HepG2 (cell line): ENCODE data around the gene NOP9. TPM values are rescaled to one million over a fixed set of nuclear protein-coding genes. Genes with fewer than 3 reads are reported as not detected.

Experiments used
- ATAC-seq: fragments of 200-7000 bp; cut with Tn5 transposase; 3 replicates; pipeline ENCODE4 v1.9.1; 2020; ENCODE audit warnings: mild to moderate bottlenecking, moderate library complexity
- BruUV-seq: library from RNA; stranded (reverse); fragments of 400-500 nt; replicated peaks from 2 replicates; lab custom pipeline; 2021; lab: Mats Ljungman, UMichigan
- CTCF ChIA-PET: fragments of 300-600 bp; formaldehyde crosslinking; extraction: SDS; loops from one replicate; lab custom pipeline; 2021; ENCODE audit warnings: low total read pairs, inconsistent platforms, low intra/inter-chr PET ratio; lab: Yijun Ruan, JAX
- POLR2A ChIA-PET: fragments of 350-600 bp; sonication (Branson Sonifier 250); formaldehyde crosslinking; loops from one replicate; lab custom pipeline; 2020; ENCODE audit warnings: antibody characterized with exemption, inconsistent platforms; lab: Yijun Ruan, JAX
- DNase-seq: peaks from one replicate; pipeline ENCODE4 v3.0.0-alpha.2; 2015; ENCODE audit warnings: low spot score
- FAIRE-seq: peaks from 3 replicates; lab custom pipeline; 2011; peaks lifted over from hg19 to GRCh38; lab: Jason Lieb, UNC
- H2AFZ ChIP-seq: one replicate; pipeline ENCODE4 v1.6.1; 2011; ENCODE audit warnings: low read length, inconsistent platforms
- H3K27ac ChIP-seq: fragments of 300-600 bp; 3 replicates; pipeline ENCODE4 v1.8.0; 2011; ENCODE audit warnings: mixed run types, mild to moderate bottlenecking, mixed read lengths, low read length, inconsistent platforms; ENCODE audit not compliant: insufficient read depth; ENCODE audit errors: extremely low read length
- H3K27me3 ChIP-seq, 2 experiments: fragments of 200-600 bp in 1 of 2; 2 replicates in 1 of 2; 3 replicates in 1 of 2; pipeline versions ENCODE4 v1.6.0 to v1.8.0; 2011; ENCODE audit warnings: low read length in 2 of 2, mild to moderate bottlenecking in 2 of 2, moderate library complexity in 2 of 2, inconsistent platforms in 1 of 2; ENCODE audit not compliant: insufficient read depth in 2 of 2, control insufficient read depth in 1 of 2
- H3K36me3 ChIP-seq, 2 experiments: fragments of 200-600 bp in 1 of 2; replicated peaks in 1 of 2; 2 replicates in 1 of 2; 3 replicates in 1 of 2; pipeline versions ENCODE4 v1.5.1 to v1.8.0; 2011; ENCODE audit warnings: low read length in 2 of 2, inconsistent platforms in 1 of 2; ENCODE audit not compliant: insufficient read depth in 2 of 2, control insufficient read depth in 1 of 2
- H3K4me1 ChIP-seq: 2 replicates; pipeline ENCODE4 v1.5.1; 2012; ENCODE audit warnings: low read length, inconsistent platforms; ENCODE audit not compliant: insufficient read depth
- H3K4me2 ChIP-seq: 2 replicates; pipeline ENCODE4 v1.6.0; 2011; ENCODE audit warnings: low read depth, low read length, inconsistent platforms
- H3K4me3 ChIP-seq, 3 experiments: fragments of 200-600 bp in 1 of 3; sonication (generic), shearing (Covaris generic) in 1 of 3; replicated peaks in 1 of 3; 2 replicates each; pipeline ENCODE4 v1.5.1; 2011 to 2016; ENCODE audit warnings: low read length in 3 of 3, inconsistent platforms in 2 of 3, low read depth in 2 of 3, mild to moderate bottlenecking in 2 of 3, control low read depth in 1 of 3, mixed read lengths in 1 of 3; ENCODE audit not compliant: insufficient read depth in 1 of 3
- H3K79me2 ChIP-seq: one replicate; pipeline ENCODE4 v1.6.1; 2011; ENCODE audit warnings: low read length, inconsistent platforms; ENCODE audit not compliant: insufficient read depth
- H3K9ac ChIP-seq: 2 replicates; pipeline ENCODE4 v1.6.0; 2011; ENCODE audit warnings: mild to moderate bottlenecking, low read depth, low read length, inconsistent platforms; ENCODE audit not compliant: insufficient read depth
- H3K9me3 ChIP-seq: 2 replicates; pipeline ENCODE4 v1.5.1; 2012; ENCODE audit warnings: mild to moderate bottlenecking, low read length
- H4K20me1 ChIP-seq: 2 replicates; pipeline ENCODE4 v1.6.0; 2011; ENCODE audit warnings: inconsistent platforms, mild to moderate bottlenecking, low read length, moderate library complexity; ENCODE audit not compliant: insufficient read depth
- EED ChIP-seq: sonication (generic); formaldehyde crosslinking; IDR thresholded peaks from 2 replicates; pipeline ENCODE4 v1.5.0; 2020; ENCODE audit warnings: mild to moderate bottlenecking, missing genetic modification reagents
- HIVEP1 ChIP-seq: sonication (generic); formaldehyde crosslinking; IDR thresholded peaks from 2 replicates; pipeline ENCODE4 v1.4.0; 2020; ENCODE audit warnings: mild to moderate bottlenecking, missing genetic modification reagents
- HOXA7 ChIP-seq: sonication (generic); formaldehyde crosslinking; IDR thresholded peaks from 2 replicates; pipeline ENCODE4 v1.8.1; 2022; ENCODE audit warnings: mild to moderate bottlenecking, missing genetic modification reagents, moderate library complexity
- NFIB ChIP-seq: sonication (generic); formaldehyde crosslinking; IDR thresholded peaks from 2 replicates; pipeline ENCODE4 v1.9.0; 2021; ENCODE audit warnings: missing genetic modification reagents, mild to moderate bottlenecking, borderline replicate concordance
- NFKB2 ChIP-seq: sonication (generic); formaldehyde crosslinking; IDR thresholded peaks from 2 replicates; pipeline ENCODE4 v1.4.0; 2020; ENCODE audit warnings: missing genetic modification reagents, borderline replicate concordance
- RXRA ChIP-seq: sonication (generic); formaldehyde crosslinking; IDR thresholded peaks from 2 replicates; pipeline ENCODE4 v1.5.1; 2020; ENCODE audit warnings: missing genetic modification reagents
- ZNF30 ChIP-seq: sonication (generic); formaldehyde crosslinking; IDR thresholded peaks from 2 replicates; pipeline ENCODE4 v1.5.0; 2020; ENCODE audit warnings: mild to moderate bottlenecking, missing genetic modification reagents
- ZNF572 ChIP-seq: sonication (generic); formaldehyde crosslinking; IDR thresholded peaks from 2 replicates; pipeline ENCODE4 v1.5.1; 2020; ENCODE audit warnings: mild to moderate bottlenecking, missing genetic modification reagents
- WGBS: methylation state at CpG from one replicate; pipeline ENCODE4 v1.1.6; 2017; ENCODE audit warnings: low lambda C conversion rate; 5-methylcytosine and 5-hydroxymethylcytosine counted together
- in situ Hi-C: cut with HindIII; loops from 2 replicates; pipeline ENCODE4 v1.10.0; 2017; ENCODE audit warnings: low pct_unique_long_range_greater_than_20kb; ENCODE audit not compliant: extremely low pct_ligation_motif_present
- intact Hi-C: fragments of 100-400 bp; cut with micrococcal nuclease; formaldehyde crosslinking; loops from one replicate; pipeline ENCODE4 v1.10.0; 2022; ENCODE audit not compliant: unreplicated experiment
- polyA plus RNA-seq, 8 experiments: library from polyadenylated mRNA; depleted of rRNA in 3 of 8; stranded (reverse) in 7 of 8; unstranded in 1 of 8; fragments of >200 nt; fragmentation: Illumina TruSeq in 4 of 8; extraction: Trizol in 4 of 8; gene quantifications; 2 replicates each; pipeline versions ENCODE4 v1.2.1 to v1.2.3, GENCODE V29; 2011 to 2016; ENCODE audit warnings: low read depth in 4 of 8, missing spikeins in 1 of 8, mixed read lengths in 1 of 8; ENCODE audit not compliant: insufficient read depth in 1 of 8
- total RNA-seq, 5 experiments: library from RNA; depleted of rRNA; stranded (reverse); fragments of >200 nt; fragmentation: Illumina TruSeq; extraction: Trizol; gene quantifications; 2 replicates each; pipeline ENCODE4 v1.2.3, GENCODE V29; 2016; ENCODE audit warnings: low read depth in 1 of 5
- TF ChIP-seq, protein P1 (sequence below): sonication (generic); formaldehyde crosslinking; IDR thresholded peaks from 2 replicates; pipeline ENCODE4 v1.8.0; 2022; ENCODE audit warnings: mild to moderate bottlenecking, missing genetic modification reagents, moderate library complexity
- TF ChIP-seq, protein P2 (sequence below): sonication (generic); formaldehyde crosslinking; IDR thresholded peaks from 2 replicates; pipeline ENCODE4 v1.5.1; 2020; ENCODE audit warnings: mild to moderate bottlenecking, missing genetic modification reagents, moderate library complexity
- TF ChIP-seq, protein P3 (sequence below): sonication (generic); formaldehyde crosslinking; IDR thresholded peaks from 2 replicates; pipeline ENCODE4 v1.5.0; 2020; ENCODE audit warnings: missing genetic modification reagents, mild to moderate bottlenecking, borderline replicate concordance

Gene NOP9
- total and polyA plus RNA-seq, 2 of the 13 experiments (the other 11 are each of a cell fraction or from before 2014, with no cell fraction given), result 24.5 to 61.6 TPM

DNA sequence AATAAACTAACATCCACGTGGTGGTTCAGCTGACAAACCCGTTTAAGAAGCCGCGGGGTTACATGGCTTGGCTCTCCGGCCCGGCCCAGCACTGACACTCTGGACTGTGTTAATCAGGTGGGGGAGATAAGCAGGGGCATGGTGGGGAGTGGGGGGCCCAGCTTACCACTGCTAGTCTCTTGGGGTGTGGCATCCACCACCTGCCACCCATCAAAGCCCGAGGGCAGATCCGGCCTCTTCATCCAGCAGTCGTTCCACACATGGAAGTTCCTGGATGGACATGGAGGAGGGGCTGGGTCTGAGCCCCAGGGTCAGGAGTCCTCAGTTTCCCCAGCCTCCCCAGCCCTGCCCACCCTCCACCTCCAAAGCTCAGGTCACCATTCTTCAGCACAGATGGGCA is 41.5 kb upstream of the NOP9 start:
- no TSS peak for BruUV-seq
- Histone ChIP-seq H2AFZ (no peak overlapping the region), H3K4me1 (peaks cover 36% of the 10 kb centered on the region), H3K4me2 (no peak overlapping the region), H3K9ac (no peak overlapping the region), H4K20me1 (no peaks in the 10 kb centered on the region), H3K4me3 (no peak overlapping the region), H3K27ac (no peak overlapping the region), H3K36me3 (peaks cover 0 to 1% of the 10 kb centered on the region in 2 experiments; a peak in 1 of 5 replicates), H3K9me3 (no peaks in the 10 kb centered on the region), H3K79me2 (no peaks in the 10 kb centered on the region), H3K27me3 (no peaks in the 10 kb centered on the region)
- POLR2A ChIA-PET, result interaction anchor here (1.6 to 13.2 kb wide), 3 partner anchors 12 to 16 kb away, joined by 7 to 254 read pairs (median 40); partner anchors contain the start of genes RABGGTA and TINF2
- no peak for FAIRE-seq
- no peak for DNase-seq
- TF ChIP-seq, protein P1, sequence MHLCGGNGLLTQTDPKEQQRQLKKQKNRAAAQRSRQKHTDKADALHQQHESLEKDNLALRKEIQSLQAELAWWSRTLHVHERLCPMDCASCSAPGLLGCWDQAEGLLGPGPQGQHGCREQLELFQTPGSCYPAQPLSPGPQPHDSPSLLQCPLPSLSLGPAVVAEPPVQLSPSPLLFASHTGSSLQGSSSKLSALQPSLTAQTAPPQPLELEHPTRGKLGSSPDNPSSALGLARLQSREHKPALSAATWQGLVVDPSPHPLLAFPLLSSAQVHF (CRISPR knock-in tag), result no peak
- CTCF ChIA-PET, result no interaction called here
- intact Hi-C loops, result no loop called here
- in situ Hi-C loops, result no loop called here
- ATAC-seq, result no peak
- 91% methylated on average over 9 of the region's 9 CpGs for WGBS

DNA sequence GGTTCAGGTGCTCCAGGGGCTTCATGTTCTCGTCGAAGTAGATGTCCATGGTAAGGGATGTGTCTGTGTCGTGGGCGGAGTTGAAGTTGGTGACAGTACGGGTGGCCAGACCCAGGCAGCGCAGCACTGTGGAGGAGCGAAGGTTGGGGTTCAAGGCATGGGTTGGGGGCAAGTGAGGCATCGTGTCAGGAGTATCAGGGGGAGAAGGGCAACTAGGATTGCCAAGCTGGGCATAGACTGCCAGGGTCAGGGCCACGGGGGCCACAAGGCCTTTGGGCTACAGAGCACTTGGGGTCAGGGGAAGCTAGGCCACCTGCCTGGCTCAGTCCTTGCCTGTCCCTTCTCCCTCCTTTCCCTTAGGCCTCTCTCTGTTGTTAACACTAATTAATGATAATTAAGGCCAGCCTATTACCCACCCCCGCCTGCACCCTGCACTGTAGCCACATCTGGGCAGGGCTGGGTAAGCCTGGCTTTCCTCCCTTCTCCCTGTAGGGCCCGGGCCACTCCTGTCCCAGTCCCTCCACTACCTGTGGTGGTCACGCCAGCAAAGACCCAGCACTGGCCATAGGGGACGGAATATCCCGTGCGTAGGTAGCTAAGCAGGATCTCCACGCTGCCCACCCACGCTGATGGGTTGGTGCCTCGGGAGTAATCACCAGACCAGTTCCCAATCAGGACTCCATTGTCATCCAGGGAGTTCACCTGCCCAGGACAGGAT is 40.9 kb upstream of the NOP9 start:
- Histone ChIP-seq H3K4me1 (peaks cover 33% of the 10 kb centered on the region), H3K4me3 (no peak overlapping the region), H3K4me2 (no peak overlapping the region), H3K27me3 (no peaks in the 10 kb centered on the region), H3K79me2 (no peaks in the 10 kb centered on the region), H4K20me1 (no peaks in the 10 kb centered on the region), H3K9ac (no peak overlapping the region), H3K27ac (no peak overlapping the region), H2AFZ (no peak overlapping the region), H3K36me3 (peaks cover 0 to 1% of the 10 kb centered on the region in 2 experiments; a peak in 1 of 5 replicates), H3K9me3 (no peaks in the 10 kb centered on the region)
- in situ Hi-C loops, result no loop called here
- 96% methylated on average over 18 of the region's 18 CpGs for WGBS
- ChIA-PET POLR2A (interaction anchor here (0.9 to 13.2 kb wide), 4 partner anchors 11 to 171 kb away, joined by 3 to 254 read pairs (median 24); partner anchors contain the start of genes CBLN3, KHNYN, RABGGTA and TINF2), CTCF (no interaction called here)
- no TSS peak for BruUV-seq
- DNase-seq, result no peak
- TF ChIP-seq HOXA7 (no peak), NFIB (CRISPR knock-in tag) (peak; percentile 33), HIVEP1 (no peak), ZNF572 (CRISPR knock-in tag) (0 out of 2 replicates have a peak, but pooled peaks have one; percentile 19), NFKB2 (CRISPR knock-in tag) (0 out of 2 replicates have a peak, but pooled peaks have one; percentile 45), RXRA (peak; percentile 10; the same call in 1 of the 2 replicates), EED (CRISPR knock-in tag) (no peak), ZNF30 (CRISPR knock-in tag) (no peak)
- TF ChIP-seq, protein P2, sequence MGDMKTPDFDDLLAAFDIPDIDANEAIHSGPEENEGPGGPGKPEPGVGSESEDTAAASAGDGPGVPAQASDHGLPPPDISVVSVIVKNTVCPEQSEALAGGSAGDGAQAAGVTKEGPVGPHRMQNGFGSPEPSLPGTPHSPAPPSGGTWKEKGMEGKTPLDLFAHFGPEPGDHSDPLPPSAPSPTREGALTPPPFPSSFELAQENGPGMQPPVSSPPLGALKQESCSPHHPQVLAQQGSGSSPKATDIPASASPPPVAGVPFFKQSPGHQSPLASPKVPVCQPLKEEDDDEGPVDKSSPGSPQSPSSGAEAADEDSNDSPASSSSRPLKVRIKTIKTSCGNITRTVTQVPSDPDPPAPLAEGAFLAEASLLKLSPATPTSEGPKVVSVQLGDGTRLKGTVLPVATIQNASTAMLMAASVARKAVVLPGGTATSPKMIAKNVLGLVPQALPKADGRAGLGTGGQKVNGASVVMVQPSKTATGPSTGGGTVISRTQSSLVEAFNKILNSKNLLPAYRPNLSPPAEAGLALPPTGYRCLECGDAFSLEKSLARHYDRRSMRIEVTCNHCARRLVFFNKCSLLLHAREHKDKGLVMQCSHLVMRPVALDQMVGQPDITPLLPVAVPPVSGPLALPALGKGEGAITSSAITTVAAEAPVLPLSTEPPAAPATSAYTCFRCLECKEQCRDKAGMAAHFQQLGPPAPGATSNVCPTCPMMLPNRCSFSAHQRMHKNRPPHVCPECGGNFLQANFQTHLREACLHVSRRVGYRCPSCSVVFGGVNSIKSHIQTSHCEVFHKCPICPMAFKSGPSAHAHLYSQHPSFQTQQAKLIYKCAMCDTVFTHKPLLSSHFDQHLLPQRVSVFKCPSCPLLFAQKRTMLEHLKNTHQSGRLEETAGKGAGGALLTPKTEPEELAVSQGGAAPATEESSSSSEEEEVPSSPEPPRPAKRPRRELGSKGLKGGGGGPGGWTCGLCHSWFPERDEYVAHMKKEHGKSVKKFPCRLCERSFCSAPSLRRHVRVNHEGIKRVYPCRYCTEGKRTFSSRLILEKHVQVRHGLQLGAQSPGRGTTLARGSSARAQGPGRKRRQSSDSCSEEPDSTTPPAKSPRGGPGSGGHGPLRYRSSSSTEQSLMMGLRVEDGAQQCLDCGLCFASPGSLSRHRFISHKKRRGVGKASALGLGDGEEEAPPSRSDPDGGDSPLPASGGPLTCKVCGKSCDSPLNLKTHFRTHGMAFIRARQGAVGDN (CRISPR knock-in tag), result peak; percentile 30
- TF ChIP-seq, protein P3, sequence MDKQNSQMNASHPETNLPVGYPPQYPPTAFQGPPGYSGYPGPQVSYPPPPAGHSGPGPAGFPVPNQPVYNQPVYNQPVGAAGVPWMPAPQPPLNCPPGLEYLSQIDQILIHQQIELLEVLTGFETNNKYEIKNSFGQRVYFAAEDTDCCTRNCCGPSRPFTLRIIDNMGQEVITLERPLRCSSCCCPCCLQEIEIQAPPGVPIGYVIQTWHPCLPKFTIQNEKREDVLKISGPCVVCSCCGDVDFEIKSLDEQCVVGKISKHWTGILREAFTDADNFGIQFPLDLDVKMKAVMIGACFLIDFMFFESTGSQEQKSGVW (CRISPR knock-in tag), result no peak
- no peak for FAIRE-seq
- intact Hi-C loops, result no loop called here
- ATAC-seq, result no peak
